GF-D8 (cell line): ENCODE data around the gene SELENOI.
A peak's percentile ranks its signal among the peaks of the same experiment; 100 is the strongest.
"Not testable (repeated sequence)": the region's sequence is repeated elsewhere in the genome, so short reads cannot be mapped to it uniquely, and the experiment has no call there.

Experiments used
- DNase-seq: peaks from one replicate; lab custom pipeline; 2025; lab: John Stamatoyannopoulos, UW

Gene SELENOI

GRCh38 chr2:26345545-26346453 lies at the start of gene SELENOI:
TSS of gene SELENOI (plus strand) at chr2:26346143. CDS start at chr2:26346233, 90 bp downstream.
- DNase-seq, result peak; percentile 97

- no peak for DNase-seq
Observed at GRCh38 chr2:26297061-26297460, 48.9 kb upstream of the SELENOI start.

DNA sequence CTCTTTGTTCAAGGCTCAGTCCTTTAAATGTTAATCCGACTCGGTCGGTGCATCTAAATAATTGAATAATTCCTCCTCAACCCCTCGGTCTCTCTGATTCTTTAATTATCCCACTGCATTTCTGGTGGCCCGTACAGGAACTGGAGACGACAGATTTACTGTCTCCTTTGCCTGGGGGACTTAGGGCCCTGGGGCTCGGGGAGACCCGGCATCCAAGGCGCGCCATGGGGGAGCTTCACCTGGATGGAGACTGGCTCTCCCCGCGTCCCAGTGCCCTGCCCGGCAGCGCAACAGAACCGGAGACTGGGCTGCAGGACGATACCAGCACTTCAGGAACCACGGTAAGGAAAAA lies 47.7 kb upstream of the SELENOI start:
- no peak for DNase-seq

DNA sequence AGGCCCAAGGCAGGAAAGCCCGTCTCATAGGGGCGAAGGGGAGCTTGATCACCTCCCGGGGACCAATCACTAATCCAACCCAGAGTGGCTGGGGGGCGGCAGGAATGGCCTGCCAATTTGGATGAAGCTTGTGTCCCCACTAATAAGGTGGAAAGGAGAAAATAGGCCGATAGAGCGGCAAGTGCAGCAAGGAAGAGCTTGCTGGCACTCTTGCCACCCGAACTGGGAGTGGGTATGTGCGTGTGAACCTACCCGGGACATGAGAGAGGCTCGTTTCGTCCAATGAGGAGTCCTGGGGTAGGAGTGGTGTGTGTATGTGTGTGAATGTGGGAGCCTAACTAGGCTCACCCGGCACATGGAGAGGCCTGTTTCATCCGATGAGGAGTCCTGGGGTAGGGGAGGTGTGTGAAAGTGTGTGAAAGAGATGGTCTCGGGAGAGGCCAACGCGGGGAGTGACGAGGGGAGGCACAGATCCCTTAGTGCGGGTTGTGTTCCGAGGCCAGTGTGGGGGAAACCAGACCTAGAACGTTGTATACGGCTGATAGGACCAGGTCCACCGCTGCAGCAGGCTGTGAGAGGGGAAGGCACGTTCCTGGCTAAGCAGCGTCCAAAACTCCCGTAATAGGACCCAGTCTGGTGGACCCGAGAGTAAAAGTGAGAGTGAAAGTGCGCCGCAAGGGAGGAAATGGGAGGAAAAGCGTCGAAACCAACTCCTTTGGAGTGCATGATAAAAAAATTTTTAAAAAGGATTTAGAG lies 47.1 kb upstream of the SELENOI start:
- DNase-seq, result peak; percentile 66

DNA sequence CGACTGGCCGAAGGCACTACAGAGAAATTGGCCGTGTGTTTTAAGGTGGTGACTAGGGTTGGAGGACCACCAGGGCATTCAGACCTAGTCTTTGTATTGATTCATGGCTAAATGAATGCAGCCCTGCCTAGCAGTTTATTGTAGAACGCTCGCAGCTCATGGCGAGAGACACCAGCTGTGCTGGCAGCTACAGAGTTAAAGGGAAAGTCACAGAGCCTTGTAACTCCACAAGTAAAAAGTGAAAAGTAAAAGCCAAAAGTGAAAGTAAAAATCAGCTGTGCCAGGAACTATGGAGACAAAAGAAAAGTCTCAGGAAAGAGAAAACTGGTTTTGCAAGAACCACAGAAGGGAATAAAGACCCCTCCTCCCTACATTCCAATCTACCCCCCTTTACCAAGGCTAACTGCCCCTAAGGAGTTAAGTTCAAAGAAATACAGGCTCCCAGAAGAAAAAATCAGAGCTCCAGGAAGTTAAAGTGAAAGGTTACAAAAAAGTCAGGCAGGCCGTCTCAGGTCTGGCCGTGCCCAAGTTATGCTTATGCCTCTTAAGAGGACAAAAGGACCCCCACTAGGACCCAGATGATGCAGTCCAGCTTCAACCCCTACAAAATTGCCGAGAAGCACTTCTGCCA lies 46.4 kb upstream of the SELENOI start:
- DNase-seq, result peak; percentile 81

GRCh38 chr2:26300234-26300925 lies 45.6 kb upstream of the SELENOI start:
- DNase-seq, result peak; percentile 51

- no peak for DNase-seq
Observed at GRCh38 chr2:26302846-26303245, 43.1 kb upstream of the SELENOI start.

- DNase-seq, result not testable (repeated sequence)
Observed at GRCh38 chr2:26305094-26305493, 40.8 kb upstream of the SELENOI start.

- DNase-seq, result no peak
Observed at GRCh38 chr2:26305540-26305939, 40.4 kb upstream of the SELENOI start.

DNA sequence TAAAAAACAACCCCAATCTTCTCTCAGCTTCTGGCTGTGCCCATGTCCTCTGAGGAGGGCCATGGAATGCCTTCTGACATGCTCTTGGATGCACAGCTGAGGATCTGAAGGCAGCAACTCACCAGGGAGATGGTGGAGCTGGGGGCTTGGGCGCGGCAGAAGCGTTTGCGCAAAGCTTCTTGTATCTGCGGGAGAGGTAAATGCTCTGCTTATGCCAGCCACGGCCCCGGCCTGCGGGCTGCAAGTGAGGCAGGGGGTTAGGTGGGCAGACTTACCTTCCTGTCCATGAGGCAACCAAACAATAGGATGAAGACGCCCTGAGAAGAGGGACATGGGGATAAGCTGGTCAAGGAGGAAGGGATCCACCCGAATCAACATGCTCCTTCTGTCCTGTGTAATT lies 36.0 kb upstream of the SELENOI start:
- no peak for DNase-seq

- no peak for DNase-seq
Observed at GRCh38 chr2:26312471-26312870, 33.5 kb upstream of the SELENOI start.

DNA sequence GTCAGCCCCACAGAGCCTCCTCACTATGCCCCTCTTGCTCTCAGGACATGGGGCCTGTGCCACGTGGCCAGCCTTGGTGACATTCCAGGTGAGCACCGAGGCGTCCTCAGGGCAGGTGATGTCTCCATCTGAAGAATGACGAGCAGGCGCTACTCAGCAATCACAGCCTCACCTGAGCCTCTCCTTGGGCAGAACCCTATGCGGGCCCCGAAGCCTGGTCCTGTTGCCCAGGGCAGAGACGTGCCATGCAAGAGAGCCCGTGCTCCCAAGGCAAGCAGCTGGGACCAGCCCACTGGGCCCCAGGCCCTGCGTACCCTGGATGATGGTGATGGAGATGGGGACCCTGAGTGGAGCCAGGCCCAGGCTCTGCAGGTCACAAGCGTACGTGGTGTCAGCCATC lies 32.5 kb upstream of the SELENOI start:
- no peak for DNase-seq

DNA sequence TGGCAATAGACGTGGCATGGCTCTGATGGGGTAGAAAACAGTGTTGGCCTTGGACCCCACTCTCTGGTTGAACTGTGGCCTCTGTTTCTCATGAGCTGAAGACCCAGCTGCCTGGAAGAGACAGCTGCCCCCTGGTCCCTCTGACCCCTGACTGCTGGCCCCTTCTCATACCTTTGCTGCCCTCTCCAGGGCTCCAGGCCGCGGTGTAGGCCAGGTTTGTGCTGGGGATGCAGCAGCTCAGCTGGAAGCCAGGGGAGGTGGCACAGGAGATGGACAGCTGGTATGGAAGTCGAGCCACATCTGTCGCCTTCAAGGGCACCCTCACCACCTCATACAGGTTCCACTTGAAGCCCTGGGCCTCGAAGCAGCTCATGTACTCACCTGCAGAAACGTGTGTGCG lies 31.7 kb upstream of the SELENOI start:
- no peak for DNase-seq

DNA sequence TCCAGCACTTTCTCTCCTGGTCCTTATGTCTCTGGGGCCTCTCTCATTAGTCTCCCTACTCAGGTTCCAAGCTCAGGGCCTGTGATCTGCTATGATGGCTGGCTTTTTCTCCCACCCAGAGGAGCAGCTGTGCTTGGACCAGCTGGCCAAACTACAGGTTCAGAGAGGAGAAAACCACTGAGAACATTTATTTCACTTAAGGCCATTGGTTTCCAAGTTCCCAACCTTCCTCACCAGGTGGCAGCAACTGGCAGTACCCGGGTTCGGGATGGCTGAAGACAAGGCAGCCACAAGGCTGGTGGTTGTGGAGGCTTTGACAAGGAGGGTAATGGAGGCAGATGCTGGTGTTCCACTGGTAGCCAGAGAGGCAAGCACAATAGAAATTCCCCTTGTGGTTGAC lies 29.9 kb upstream of the SELENOI start:
- peak; percentile 30 for DNase-seq

DNA sequence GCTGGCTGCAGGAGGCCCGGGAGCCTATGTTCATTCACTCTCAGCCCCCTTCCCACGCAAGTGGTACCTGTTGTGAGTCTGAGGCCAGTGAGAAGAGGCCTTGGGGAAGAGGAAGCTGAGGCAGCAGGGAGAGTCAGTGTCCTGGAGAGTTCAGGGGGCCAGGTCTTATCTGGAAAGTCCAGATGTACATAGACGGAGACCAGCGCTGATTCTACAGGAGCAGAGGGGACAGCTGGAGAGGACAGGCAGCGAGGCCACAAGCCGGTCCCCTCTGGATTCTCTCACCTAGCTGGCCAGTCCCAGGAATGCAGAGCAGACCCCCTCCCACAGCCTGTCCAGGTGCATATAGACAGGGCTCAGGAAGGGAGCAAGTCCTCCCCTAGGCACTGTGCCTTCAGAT lies 29.1 kb upstream of the SELENOI start:
- DNase-seq, result no peak

DNA sequence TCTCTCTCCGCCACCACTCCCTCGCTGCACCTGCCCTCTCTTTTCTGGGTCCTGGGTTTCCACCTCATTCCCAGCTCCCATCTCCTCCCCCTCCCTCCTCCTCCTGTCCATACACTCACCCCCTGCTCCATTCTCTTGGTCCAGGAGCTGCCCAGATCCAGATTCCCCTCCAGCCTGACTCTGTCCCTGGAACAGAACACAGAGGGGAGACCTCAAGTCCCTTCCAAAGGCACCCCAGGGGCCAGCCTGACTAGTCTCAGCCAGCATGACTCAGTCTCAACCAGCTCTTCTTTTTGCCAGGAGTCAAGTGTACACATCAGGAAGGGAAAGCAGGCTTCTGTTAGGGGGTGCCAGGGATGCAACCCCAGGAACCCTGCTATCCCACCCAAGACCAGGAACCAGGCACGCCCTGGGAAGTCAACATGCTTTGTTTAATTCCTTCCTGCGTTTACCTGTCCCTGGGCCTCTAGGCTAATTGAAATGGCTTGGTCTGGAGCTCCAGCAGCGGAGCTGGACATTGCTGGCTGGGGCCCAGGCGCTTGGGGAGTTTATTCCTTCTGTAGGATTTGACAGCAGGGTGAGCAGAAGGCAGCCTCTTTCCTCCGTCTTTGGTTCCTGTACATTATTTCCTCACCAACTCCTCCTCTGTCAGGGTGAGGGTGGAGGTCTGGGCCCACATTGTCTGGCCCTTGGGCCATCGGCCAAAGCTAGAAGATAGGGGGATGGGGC lies 28.4 kb upstream of the SELENOI start:
- DNase-seq, result no peak

- DNase-seq, result no peak
Observed at GRCh38 chr2:26318950-26319349, 27.0 kb upstream of the SELENOI start.

DNA sequence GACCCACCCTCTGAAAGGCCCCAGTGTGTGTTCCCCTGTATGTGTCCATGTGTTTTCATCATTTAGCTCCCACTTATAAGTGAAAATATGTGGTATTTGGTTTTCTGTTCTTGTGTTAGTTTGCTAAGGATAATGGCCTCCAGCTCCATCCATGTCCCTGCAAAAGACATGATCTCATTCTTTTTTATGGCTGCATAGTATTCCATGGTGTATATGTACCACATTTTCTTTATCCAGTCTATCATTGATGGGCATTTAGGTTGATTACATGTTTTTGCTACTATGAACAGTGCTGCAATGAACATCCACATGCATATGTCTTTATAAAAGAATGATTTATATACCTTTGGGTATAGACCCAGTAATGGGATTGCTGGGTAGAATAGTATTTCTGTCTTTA lies 21.5 kb upstream of the SELENOI start:
- not testable (repeated sequence) for DNase-seq

DNA sequence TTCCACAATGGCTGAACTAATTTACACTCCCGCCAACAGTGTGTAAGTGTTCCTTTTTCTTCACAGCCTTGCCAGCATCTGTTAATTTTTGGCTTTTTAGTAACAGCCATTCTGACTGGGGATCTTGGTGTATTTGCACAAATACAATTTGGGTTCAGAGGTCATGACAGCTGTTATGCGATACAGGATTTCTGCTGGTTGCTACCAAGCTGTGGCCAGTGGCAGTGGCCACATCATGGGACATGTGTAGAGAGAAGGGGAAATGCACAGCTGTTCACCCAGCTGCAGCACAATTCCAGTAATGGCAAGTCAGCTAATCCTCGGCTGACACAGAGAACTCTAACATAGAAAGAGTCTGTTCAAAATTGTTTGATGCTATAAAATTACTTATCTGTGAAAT lies 21.0 kb upstream of the SELENOI start:
- DNase-seq, result peak; percentile 58

DNA sequence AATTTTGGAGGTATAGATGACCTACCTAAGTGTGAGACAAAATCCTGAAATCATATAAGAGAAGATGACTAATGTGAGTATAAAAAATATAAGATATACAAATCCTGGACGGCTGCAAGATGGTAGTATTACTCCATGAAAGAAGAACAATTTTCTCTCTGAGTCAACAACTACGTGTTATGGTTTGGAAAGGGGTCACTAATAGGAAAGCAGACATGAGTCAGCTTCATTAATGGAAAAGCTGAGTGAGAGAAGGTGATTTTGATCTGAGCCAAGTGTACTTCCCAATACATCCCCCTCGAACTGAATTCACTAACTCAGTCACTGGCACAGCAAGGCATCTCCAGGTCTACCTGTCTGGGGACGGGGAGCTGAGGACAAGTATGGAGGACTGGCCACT lies 20.1 kb upstream of the SELENOI start:
- no peak for DNase-seq

- peak; percentile 32 for DNase-seq
Observed at GRCh38 chr2:26326514-26326913, 19.4 kb upstream of the SELENOI start.
